ENCODE results near the gene ATOX1. TPM values are rescaled to one million over a fixed set of nuclear protein-coding genes. Genes with fewer than 3 reads are reported as not detected.

The ATOX1 gene, protein sequence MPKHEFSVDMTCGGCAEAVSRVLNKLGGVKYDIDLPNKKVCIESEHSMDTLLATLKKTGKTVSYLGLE
- total RNA-seq, result 19.6 TPM
- 10 to 100 TPM; 70.5 to 98.3 (median 76.7) TPM for polyA plus RNA-seq

DNA sequence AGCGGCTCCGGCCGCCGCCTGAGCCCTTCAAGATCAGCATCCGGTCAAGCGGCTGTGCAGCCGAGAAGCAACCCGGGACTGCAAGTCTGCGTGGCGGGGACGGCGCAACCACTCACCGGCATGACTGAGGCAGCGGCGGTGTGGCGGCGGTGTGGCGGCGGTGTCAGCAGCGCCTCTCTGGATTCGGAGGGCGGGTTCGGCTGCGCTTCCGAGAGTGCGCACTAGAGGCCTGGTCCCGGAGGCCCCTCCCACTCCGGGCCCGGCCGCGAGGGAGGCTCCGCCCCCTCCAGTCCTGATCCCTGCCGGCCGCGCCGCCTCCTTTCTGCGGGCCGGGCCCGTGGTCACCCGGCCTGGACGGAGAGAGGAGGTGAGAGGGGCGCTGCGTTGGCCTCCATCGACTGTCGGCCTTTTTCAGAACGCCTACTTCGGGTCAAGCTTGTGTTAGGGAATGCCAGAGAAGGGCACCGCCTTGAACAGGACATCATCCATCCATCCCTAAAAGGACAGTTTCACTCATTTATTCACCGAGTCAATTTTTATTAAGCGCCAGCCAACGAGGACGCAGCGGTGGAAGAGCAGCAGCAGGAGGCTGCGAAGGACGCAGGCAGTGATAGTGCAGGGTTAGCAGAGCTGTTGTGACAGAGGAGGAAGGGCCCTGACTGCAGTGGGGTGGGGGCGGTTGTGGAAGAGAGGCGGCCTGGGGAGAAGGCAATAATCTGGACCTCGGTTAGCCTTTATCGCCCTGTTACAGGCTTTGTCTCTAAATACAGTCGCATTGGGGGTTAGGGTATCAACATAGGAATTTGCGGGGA, at the start of gene ATOX1:
Gene ATOX1, minus strand, starts transcription at position 202 of the 812 bp plus-strand sequence. Its CDS starts 80 bp downstream, at position 122.
- Histone ChIP-seq H3K9me3 (ENCODE audit: control insufficient read depth in 2 of 2, low read length in 2 of 2) (no peaks in the 10 kb centered on the region), H3K27ac (ENCODE audit: insufficient read depth, low read length, poor library complexity, severe bottlenecking) (peak within 1 kb of the TSS; percentile 75), H3K36me3 (ENCODE audit: control insufficient read depth, insufficient read depth, low read length) (no peaks in the 10 kb centered on the region), H3K27me3 (ENCODE audit: control insufficient read depth, insufficient read depth, low read length) (no peaks in the 10 kb centered on the region), H3K4me1 (ENCODE audit: control insufficient read depth, insufficient read depth, low read length, poor library complexity, severe bottlenecking) (peaks cover 37% of the 10 kb centered on the region), H3K4me3 (ENCODE audit: low read depth, low read length) (peak within 1 kb of the TSS; percentile 85)
- Mint-ChIP-seq H3K4me3 (peak within 1 kb of the TSS; percentile 81 to 97 (median 95)), H3K4me1 (peaks cover 23 to 47% (median 37%) of the 10 kb centered on the region in 4 donors), H3K9me3 (no peaks in the 10 kb centered on the region), H3K27ac (peak within 1 kb of the TSS; percentile 85 to 99 (median 94)), H3K36me3 (peaks cover 4% of the 10 kb centered on the region), H3K27me3 (peaks cover 4% of the 10 kb centered on the region)
- DNase-seq (peak; percentile 88 to 91 (median 88)), ATAC-seq (ENCODE audit: low read depth in 2 of 2) (peak; percentile 97)

DNA sequence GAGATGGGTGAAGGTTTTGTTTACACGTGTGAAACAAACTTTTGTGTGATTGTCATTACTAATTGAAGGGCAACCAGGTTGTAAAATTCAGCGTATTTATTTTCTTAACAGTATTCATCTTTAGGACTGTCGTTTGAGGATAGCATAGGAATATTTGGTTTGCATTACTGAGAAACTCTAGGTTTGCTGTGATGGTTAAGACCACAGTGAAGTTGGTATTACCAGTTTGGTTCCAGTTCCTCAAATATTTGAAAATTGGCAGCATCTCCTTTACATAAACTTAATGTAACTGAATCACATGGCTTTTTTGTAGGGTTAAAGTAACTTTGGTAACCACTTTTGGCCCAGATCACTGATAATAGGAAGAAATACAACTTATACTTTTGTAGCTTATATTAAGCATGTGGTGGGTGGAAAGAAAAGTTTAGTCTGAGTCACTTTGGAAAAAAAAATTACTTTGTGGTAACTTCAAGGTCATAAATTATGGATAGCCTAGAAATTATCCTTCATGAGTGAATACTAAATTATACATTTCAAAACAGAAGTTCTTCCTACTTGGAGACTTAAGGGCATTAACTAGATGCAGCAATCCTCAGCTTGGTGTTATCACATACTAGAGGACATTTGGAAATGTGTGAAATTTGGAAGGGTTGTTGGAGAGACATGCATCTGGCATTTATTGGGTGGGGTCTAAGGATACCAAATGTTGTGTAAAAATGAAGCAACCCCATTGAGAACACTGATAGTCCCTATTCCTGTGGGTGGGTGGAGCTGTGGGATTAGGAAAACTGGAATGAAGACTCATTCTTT, 47.2 kb upstream of the ATOX1 start:
- H3K36me3 ChIP-seq (ENCODE audit: control insufficient read depth, insufficient read depth, low read length), result peaks cover 91% of the 10 kb centered on the region

DNA sequence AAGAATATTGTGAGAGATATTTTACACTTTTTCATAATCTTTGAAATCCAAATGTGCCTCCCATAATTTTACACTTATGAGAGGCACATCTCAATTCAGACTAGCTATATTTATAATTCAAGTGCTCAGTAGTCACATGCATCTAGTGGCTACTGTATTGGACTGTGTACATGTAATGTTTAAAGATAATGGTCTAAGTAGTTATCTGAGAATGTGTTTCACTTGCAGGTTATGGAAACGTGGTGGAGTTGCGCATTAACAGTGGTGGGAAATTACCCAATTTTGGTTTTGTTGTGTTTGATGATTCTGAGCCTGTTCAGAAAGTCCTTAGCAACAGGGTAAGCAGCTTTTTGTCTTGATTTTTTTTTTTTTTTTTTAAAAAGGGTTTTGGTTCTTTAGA, 42.1 kb upstream of the ATOX1 start:
- no peak overlapping the region for H3K27ac ChIP-seq (ENCODE audit: insufficient read depth, low read length, poor library complexity, severe bottlenecking)
- peaks cover 58% of the 10 kb centered on the region for H3K36me3 Mint-ChIP-seq
- H3K27ac Mint-ChIP-seq, result no peak overlapping the region
- DNase-seq, result no peak
- ATAC-seq (ENCODE audit: low read depth in 2 of 2), result no peak
- H3K4me1 Mint-ChIP-seq, result peaks cover 9 to 17% (median 16%) of the 10 kb centered on the region in 4 donors
- H3K9me3 ChIP-seq (ENCODE audit: control insufficient read depth in 2 of 2, low read length in 2 of 2), result no peaks in the 10 kb centered on the region
- no peaks in the 10 kb centered on the region for H3K27me3 Mint-ChIP-seq
- no peak overlapping the region for H3K4me3 ChIP-seq (ENCODE audit: low read depth, low read length)
- H3K4me3 Mint-ChIP-seq, result no peak overlapping the region
- no peaks in the 10 kb centered on the region for H3K4me1 ChIP-seq (ENCODE audit: control insufficient read depth, insufficient read depth, low read length, poor library complexity, severe bottlenecking)
- no peaks in the 10 kb centered on the region for H3K27me3 ChIP-seq (ENCODE audit: control insufficient read depth, insufficient read depth, low read length)
- peaks cover 93% of the 10 kb centered on the region for H3K36me3 ChIP-seq (ENCODE audit: control insufficient read depth, insufficient read depth, low read length)
- no peaks in the 10 kb centered on the region for H3K9me3 Mint-ChIP-seq

More for the DNA sequence above, 47.2 kb upstream of the ATOX1 start:
- Mint-ChIP-seq H3K27ac (peak overlapping the region in 1 of 3 donors; percentile 51), H3K4me3 (no peak overlapping the region), H3K36me3 (peaks cover 32% of the 10 kb centered on the region), H3K27me3 (no peaks in the 10 kb centered on the region), H3K4me1 (peaks cover 0 to 26% (median 16%) of the 10 kb centered on the region in 4 donors), H3K9me3 (no peaks in the 10 kb centered on the region)
- H3K4me1 ChIP-seq (ENCODE audit: control insufficient read depth, insufficient read depth, low read length, poor library complexity, severe bottlenecking), result no peaks in the 10 kb centered on the region
- H3K27me3 ChIP-seq (ENCODE audit: control insufficient read depth, insufficient read depth, low read length), result no peaks in the 10 kb centered on the region
- no peak overlapping the region for H3K27ac ChIP-seq (ENCODE audit: insufficient read depth, low read length, poor library complexity, severe bottlenecking)
- ATAC-seq (ENCODE audit: low read depth in 2 of 2) (no peak), DNase-seq (no peak)
- H3K9me3 ChIP-seq (ENCODE audit: control insufficient read depth in 2 of 2, low read length in 2 of 2), result no peaks in the 10 kb centered on the region
- no peak overlapping the region for H3K4me3 ChIP-seq (ENCODE audit: low read depth, low read length)

DNA sequence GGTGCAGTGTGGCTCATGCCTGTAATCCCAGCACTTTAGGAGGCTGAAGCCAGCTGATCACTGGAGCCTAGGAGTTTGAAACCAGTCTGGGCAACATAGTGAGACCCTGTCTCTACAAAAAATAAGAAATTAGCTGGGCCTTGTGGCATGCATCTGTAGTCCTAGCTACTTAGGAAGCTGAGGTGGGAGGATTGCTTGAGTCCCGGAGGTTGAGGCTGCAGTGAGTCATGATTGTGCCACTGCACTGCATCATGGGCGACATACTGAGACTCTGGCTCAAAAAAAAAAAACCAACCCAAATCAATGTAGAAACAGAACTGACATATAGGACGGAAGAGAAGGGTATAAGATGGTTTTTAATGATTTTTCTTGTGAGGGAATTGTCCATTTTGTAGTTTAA, 41.0 kb upstream of the ATOX1 start:
- Histone ChIP-seq H3K27ac (ENCODE audit: insufficient read depth, low read length, poor library complexity, severe bottlenecking) (no peak overlapping the region), H3K36me3 (ENCODE audit: control insufficient read depth, insufficient read depth, low read length) (peaks cover 90% of the 10 kb centered on the region), H3K27me3 (ENCODE audit: control insufficient read depth, insufficient read depth, low read length) (no peaks in the 10 kb centered on the region), H3K4me3 (ENCODE audit: low read depth, low read length) (no peak overlapping the region), H3K9me3 (ENCODE audit: control insufficient read depth in 2 of 2, low read length in 2 of 2) (no peaks in the 10 kb centered on the region), H3K4me1 (ENCODE audit: control insufficient read depth, insufficient read depth, low read length, poor library complexity, severe bottlenecking) (peaks cover 3% of the 10 kb centered on the region)
- peaks cover 0 to 1% (median 0%) of the 10 kb centered on the region in 7 donors for H3K9me3 Mint-ChIP-seq
- peaks cover 20 to 24% (median 22%) of the 10 kb centered on the region in 4 donors for H3K4me1 Mint-ChIP-seq
- ATAC-seq (ENCODE audit: low read depth in 2 of 2) (no peak), DNase-seq (no peak)
- H3K36me3 Mint-ChIP-seq, result peaks cover 56% of the 10 kb centered on the region
- peak overlapping the region in 2 of 3 donors; percentile 16 to 74 for H3K27ac Mint-ChIP-seq
- no peak overlapping the region for H3K4me3 Mint-ChIP-seq
- no peaks in the 10 kb centered on the region for H3K27me3 Mint-ChIP-seq

DNA sequence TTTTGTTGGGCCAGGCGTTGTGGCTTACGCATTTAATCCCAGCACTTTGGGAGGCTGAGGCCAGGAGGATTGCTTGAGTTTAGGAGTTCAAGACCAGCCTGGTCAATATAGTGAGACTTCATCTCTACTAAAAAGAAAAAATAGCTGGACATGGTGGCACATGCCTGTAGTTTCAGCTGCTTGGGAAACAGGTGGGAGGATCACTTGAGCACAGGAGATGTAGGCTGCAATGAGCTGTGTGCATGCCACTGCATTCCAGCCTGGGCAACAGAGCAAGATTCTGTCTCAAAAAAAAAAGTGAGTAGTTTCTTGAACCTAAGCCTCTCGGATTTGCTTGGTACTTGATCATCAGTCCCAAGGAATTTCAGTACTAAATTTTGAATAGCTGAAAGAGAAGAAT, 40.2 kb upstream of the ATOX1 start:
- H3K9me3 ChIP-seq (ENCODE audit: control insufficient read depth in 2 of 2, low read length in 2 of 2), result no peaks in the 10 kb centered on the region
- DNase-seq, result no peak
- no peak overlapping the region for H3K4me3 Mint-ChIP-seq
- H3K4me3 ChIP-seq (ENCODE audit: low read depth, low read length), result no peak overlapping the region
- H3K27ac ChIP-seq (ENCODE audit: insufficient read depth, low read length, poor library complexity, severe bottlenecking), result no peak overlapping the region
- no peaks in the 10 kb centered on the region for H3K27me3 Mint-ChIP-seq
- H3K4me1 Mint-ChIP-seq, result peaks cover 24 to 29% (median 28%) of the 10 kb centered on the region in 4 donors
- no peaks in the 10 kb centered on the region for H3K27me3 ChIP-seq (ENCODE audit: control insufficient read depth, insufficient read depth, low read length)
- H3K27ac Mint-ChIP-seq, result peak overlapping the region; percentile 1 to 81 (median 1)
- peaks cover 0 to 1% (median 0%) of the 10 kb centered on the region in 7 donors for H3K9me3 Mint-ChIP-seq
- peaks cover 59% of the 10 kb centered on the region for H3K36me3 Mint-ChIP-seq
- peaks cover 3% of the 10 kb centered on the region for H3K4me1 ChIP-seq (ENCODE audit: control insufficient read depth, insufficient read depth, low read length, poor library complexity, severe bottlenecking)
- H3K36me3 ChIP-seq (ENCODE audit: control insufficient read depth, insufficient read depth, low read length), result peaks cover 90% of the 10 kb centered on the region
- no peak for ATAC-seq (ENCODE audit: low read depth in 2 of 2)

DNA sequence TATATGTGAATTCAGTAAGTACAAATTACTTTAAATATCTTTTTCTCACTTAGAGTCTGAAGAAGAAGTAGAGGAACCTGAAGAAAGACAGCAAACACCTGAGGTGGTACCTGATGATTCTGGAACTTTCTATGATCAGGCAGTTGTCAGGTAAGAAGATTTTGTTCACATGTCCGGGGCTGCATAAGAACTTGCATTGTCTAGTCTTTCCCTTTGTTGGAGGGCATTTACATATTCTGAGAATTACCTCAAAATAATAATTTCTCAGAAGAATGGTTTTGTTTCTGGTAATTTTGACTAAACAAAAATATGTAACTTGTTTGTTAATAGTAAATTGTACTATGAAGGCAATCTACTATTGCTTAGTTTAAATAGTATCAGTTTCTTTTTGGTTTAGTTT, 37.0 kb upstream of the ATOX1 start:
- Histone ChIP-seq H3K36me3 (ENCODE audit: control insufficient read depth, insufficient read depth, low read length) (peaks cover 94% of the 10 kb centered on the region), H3K27ac (ENCODE audit: insufficient read depth, low read length, poor library complexity, severe bottlenecking) (peak overlapping the region; percentile 7), H3K4me3 (ENCODE audit: low read depth, low read length) (no peak overlapping the region), H3K9me3 (ENCODE audit: control insufficient read depth in 2 of 2, low read length in 2 of 2) (no peaks in the 10 kb centered on the region), H3K27me3 (ENCODE audit: control insufficient read depth, insufficient read depth, low read length) (no peaks in the 10 kb centered on the region), H3K4me1 (ENCODE audit: control insufficient read depth, insufficient read depth, low read length, poor library complexity, severe bottlenecking) (peaks cover 3% of the 10 kb centered on the region)
- Mint-ChIP-seq H3K36me3 (peaks cover 59% of the 10 kb centered on the region), H3K4me3 (no peak overlapping the region), H3K9me3 (peaks cover 0 to 1% (median 0%) of the 10 kb centered on the region in 7 donors), H3K27ac (peak overlapping the region; percentile 12 to 60 (median 15)), H3K27me3 (no peaks in the 10 kb centered on the region), H3K4me1 (peaks cover 23 to 42% (median 34%) of the 10 kb centered on the region in 4 donors)
- peak in 1 of 3 donors; percentile 79 for DNase-seq
- peak; percentile 52 to 66 for ATAC-seq (ENCODE audit: low read depth in 2 of 2)

DNA sequence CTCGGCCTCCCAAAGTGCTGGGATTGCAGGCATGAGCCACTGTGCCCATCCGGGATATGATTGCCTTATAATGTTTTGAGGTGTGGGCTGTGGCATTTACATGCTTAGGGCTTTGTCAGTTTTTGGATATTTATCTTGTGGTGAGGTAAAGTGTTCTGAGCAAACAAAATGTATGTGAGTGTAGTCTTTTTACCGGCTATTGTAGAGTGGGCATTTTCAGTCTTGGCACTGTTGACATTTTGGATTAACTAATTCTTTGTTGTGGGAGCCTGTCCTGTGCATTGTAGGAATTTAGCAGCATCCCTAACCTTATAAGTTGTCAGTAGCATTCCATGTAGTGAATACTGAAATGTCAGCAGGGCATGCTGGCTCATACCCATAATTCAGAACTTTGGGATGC, 34.9 kb upstream of the ATOX1 start:
- no peak overlapping the region for H3K27ac ChIP-seq (ENCODE audit: insufficient read depth, low read length, poor library complexity, severe bottlenecking)
- H3K36me3 ChIP-seq (ENCODE audit: control insufficient read depth, insufficient read depth, low read length), result peaks cover 92% of the 10 kb centered on the region
- H3K9me3 ChIP-seq (ENCODE audit: control insufficient read depth in 2 of 2, low read length in 2 of 2), result no peaks in the 10 kb centered on the region
- peaks cover 3% of the 10 kb centered on the region for H3K4me1 ChIP-seq (ENCODE audit: control insufficient read depth, insufficient read depth, low read length, poor library complexity, severe bottlenecking)
- peaks cover 54% of the 10 kb centered on the region for H3K36me3 Mint-ChIP-seq
- H3K9me3 Mint-ChIP-seq, result peaks cover 0 to 1% (median 0%) of the 10 kb centered on the region in 7 donors
- H3K4me1 Mint-ChIP-seq, result peaks cover 24 to 45% (median 37%) of the 10 kb centered on the region in 4 donors
- H3K4me3 ChIP-seq (ENCODE audit: low read depth, low read length), result no peak overlapping the region
- no peaks in the 10 kb centered on the region for H3K27me3 Mint-ChIP-seq
- H3K27ac Mint-ChIP-seq, result peak overlapping the region in 1 of 3 donors; percentile 58
- DNase-seq (no peak), ATAC-seq (ENCODE audit: low read depth in 2 of 2) (no peak)
- no peaks in the 10 kb centered on the region for H3K27me3 ChIP-seq (ENCODE audit: control insufficient read depth, insufficient read depth, low read length)
- no peak overlapping the region for H3K4me3 Mint-ChIP-seq

All from CD4-positive, CD25-positive, alpha-beta regulatory T cell (primary cell).